Hematopoietic multipotent progenitor cell treated with erythropoietin and hydrocortisone succinate and interleukin-3 and kit ligand, for 6 days (in vitro differentiated cells): ENCODE measurements around the gene CORO2B.
"Not testable (repeated sequence)": the region's sequence is repeated elsewhere in the genome, so short reads cannot be mapped to it uniquely, and the experiment has no call there.

Experiments used
- DNase-seq: peaks from one replicate; pipeline ENCODE4 v3.0.0-alpha.2; 2015

Gene CORO2B

DNA sequence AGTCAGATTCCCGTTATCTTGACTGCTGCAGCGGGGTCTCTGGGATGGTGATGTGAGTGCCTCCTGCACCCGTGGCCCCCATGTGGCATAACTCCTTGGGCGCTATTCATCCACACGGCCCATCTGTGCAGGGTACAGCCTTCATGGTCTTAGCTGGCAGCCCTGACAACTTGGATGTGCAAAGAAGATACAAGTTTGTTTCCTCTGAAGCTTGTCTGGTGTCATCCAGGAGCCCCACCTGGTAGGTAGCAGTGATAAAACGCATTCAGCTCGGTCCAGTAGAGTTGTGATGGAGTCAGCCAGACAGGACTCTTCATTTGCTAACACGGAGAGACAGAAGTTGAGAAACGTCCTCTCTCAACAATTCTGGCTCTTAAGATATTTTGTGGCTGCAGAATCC, 53.3 kb downstream of the CORO2B start:
- DNase-seq, result no peak

GRCh38 chr15:68633231-68634121, 54.7 kb downstream of the CORO2B start:
- no peak for DNase-seq

DNA sequence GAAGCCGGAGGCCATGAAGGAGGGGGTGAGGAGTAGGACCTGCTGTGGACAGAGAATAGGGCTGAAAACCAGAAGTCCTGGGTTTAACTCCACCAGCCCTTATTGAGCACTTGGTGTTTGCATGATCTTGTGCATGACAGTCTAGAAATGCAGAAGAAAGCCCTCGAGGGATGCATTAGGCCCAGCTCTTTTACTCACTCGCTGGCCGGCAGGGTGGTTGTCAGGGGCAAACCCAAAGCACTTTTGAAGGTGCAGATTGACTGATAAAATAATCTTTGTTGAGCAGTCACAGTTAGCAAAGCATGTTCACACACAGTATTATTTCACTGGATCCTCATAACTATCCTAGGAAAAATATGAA, 55.3 kb downstream of the CORO2B start:
- peak; percentile 15 for DNase-seq

- DNase-seq, result no peak
Observed at GRCh38 chr15:68634531-68634930, 55.7 kb downstream of the CORO2B start.

DNA sequence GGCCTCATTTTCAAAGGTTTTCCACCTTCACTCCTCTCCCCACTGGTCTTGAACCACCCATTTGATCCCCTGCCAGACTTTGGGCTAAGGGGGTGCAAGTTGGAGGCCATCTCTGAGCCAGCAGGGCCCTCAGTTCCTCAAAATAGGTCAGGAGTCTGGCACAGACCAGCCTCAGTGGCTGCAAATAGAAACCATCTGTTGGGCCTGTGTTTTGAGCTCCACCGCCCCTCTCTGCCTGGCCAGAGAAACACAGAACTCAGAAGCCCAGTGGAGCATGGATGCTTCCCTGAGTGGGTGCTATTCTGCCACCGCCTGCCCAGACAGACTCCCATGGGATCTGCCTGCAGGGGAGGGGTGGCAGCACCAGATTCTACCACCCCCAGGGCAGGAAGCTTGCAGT, 56.3 kb downstream of the CORO2B start:
- DNase-seq, result no peak

DNA sequence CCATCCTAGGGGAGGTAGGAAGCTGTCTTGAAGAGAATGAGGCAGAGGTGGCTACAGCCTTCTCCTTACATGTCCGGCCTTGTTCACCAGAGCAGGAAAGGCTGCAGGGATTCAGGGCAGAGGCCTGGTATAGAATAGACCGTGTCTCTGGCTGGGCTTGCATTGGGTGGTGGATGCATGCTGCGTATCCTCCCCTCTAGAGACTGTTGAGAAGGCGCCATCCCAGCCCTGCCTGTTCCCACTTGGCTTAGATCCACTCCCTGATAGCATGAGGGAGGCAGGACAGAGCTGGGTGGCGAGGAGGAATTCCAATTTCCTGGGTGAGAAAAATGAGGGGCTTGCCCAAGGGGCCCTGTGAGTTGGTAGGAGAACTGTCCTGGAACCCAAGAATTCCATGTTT, 57.5 kb downstream of the CORO2B start:
- no peak for DNase-seq

DNA sequence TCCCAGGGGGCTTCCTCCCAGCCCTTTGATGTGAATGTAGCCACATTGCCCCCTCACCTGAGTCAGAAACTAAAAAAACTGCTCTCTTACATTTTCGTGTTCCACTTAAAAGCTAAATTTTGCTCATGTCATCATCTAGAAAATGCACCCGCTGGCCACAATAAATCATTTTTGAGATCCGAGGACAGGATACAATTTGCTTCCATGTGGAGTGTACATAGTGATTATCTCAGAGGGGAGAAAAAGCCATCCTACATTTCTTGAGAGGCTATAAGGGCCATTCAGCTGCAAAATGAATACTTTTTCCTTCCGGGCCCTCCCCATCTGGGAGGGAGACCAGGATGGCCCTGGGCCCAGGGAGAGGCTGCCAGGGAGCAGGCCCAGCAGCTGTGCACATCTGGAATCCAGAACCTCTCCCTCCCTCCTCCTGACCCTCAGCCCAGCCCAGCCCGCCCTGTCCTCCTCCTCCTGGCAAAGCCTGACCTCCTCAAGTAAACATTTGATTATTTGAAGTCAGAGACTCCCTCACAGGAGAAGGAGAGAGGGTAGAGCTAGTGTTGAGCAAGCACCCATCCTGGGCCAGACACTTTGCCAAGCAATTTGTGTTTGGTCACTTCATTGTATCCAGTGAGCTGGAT, 59.1 kb downstream of the CORO2B start:
- DNase-seq, result no peak

- DNase-seq, result peak; percentile 16
Observed at GRCh38 chr15:68638953-68639515, 60.2 kb downstream of the CORO2B start.

GRCh38 chr15:68639926-68640600, 61.3 kb downstream of the CORO2B start:
- DNase-seq, result no peak

GRCh38 chr15:68640791-68641331, 62.1 kb downstream of the CORO2B start:
- no peak for DNase-seq

GRCh38 chr15:68641376-68641775, 62.6 kb downstream of the CORO2B start:
- no peak for DNase-seq

DNA sequence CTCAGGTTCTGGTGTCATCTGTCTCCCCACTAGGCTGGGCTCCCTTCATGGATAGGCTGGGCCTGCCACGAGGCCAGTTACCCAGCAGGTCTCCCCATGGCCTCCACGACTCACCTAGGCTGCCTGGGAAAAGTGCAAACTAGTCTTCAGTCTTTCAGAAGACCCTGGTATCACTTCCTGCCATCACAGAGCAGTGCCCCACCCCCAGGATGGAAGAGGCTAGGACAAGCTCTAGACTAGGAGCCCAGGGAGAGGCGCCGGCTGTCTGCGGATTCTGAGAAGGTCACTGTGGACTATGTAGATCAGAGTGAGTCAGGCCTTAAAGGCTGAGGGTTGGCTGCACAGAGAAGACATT, 63.7 kb downstream of the CORO2B start:
- no peak for DNase-seq

GRCh38 chr15:68643216-68643830, 64.5 kb downstream of the CORO2B start:
- DNase-seq, result no peak

DNA sequence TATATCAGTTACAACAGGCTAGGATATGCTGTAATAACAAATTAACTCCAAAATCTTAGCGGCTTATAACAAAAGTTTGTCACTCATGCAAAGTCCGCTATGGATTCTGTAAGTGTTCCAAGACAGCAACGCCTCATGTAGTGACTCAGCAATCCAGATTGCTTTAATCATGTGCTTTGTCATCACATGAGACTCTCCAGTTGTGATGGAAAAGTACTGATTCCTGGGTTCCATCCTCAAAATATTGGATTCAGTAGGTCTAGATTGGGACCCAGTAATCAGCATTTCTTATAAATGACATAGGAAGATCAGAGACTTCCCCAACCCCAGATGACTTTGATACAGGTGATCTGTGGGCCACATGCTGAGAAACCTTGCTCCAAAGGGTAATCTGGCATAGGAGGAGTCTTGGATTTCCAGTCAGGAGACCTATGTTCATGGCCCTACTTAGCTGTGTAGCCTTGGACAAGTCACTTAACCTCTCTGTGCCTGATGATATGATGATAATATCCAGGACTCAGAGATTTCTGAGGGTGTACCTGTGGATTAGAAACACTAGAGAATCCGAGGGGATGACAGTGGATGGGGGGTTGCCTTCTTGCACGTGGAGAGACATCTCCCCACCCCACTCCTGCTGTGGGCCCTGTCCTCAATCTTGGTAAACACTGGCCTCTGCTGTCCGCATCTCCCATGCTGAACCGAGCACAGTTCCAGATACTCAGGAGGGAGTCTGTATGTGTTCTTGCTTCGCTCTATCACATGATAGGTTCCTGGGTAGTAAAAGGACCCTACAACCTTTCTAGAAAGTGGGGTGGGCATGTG, 65.5 kb downstream of the CORO2B start:
- DNase-seq, result peak; percentile 32

- no peak for DNase-seq
Observed at GRCh38 chr15:68644996-68645395, 66.2 kb downstream of the CORO2B start.

DNA sequence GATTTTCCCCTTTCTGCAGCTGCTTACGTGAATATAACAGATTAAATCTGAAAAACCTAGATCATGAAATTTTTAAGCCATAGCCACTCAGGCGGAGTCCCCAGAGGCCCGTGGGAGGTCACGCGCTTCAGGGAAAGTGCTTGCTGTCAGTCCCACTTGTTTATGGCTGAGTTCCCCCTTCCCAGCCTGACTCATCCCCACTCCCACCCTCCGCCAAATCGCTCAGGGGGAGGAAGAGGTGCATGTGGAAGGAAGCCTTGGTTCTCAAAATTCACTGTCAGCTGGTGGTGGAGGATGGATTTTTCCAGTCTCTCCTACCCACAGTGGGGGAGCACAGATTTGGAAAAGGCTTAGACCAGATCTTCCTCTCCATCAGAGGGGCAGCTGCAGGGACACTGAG, 67.4 kb downstream of the CORO2B start:
- DNase-seq, result no peak

DNA sequence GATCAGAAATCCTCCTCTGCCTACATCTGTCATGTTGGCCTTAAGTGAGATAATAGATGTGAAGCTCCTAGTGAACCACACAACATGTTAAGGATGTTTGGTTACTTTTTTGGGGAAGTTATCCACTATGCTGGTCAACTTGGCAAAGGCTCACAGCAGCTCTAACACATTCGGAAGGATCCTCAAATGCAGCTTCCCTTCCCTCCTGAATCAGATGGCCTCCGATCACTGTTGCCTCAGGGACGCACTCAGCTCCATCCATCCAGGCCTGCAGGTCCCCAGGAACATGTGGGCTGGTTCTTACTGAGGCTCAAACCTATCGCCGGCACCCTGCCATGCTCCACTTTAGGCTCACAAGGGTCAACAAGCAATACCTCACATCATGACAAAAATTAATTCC, 67.9 kb downstream of the CORO2B start:
- DNase-seq, result no peak

DNA sequence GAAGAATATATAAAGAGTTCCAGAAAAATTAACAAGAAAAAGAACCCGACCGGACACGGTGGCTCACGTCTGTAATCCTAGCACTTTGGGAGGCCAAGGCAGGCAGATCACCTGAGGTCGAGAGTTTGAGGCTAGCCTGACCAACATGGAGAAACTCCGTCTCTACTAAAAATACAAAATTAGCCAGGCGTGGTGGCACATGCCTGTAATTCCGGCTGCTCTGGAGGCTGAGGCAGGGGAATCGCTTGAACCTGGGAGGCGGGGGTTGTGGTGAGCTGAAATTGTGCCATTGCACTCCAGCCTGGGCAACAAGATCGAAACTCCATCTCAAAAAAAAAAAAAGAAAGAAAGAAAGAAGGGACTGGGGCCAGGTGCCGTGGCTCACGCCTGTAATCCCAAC, 68.6 kb downstream of the CORO2B start:
- not testable (repeated sequence) for DNase-seq

DNA sequence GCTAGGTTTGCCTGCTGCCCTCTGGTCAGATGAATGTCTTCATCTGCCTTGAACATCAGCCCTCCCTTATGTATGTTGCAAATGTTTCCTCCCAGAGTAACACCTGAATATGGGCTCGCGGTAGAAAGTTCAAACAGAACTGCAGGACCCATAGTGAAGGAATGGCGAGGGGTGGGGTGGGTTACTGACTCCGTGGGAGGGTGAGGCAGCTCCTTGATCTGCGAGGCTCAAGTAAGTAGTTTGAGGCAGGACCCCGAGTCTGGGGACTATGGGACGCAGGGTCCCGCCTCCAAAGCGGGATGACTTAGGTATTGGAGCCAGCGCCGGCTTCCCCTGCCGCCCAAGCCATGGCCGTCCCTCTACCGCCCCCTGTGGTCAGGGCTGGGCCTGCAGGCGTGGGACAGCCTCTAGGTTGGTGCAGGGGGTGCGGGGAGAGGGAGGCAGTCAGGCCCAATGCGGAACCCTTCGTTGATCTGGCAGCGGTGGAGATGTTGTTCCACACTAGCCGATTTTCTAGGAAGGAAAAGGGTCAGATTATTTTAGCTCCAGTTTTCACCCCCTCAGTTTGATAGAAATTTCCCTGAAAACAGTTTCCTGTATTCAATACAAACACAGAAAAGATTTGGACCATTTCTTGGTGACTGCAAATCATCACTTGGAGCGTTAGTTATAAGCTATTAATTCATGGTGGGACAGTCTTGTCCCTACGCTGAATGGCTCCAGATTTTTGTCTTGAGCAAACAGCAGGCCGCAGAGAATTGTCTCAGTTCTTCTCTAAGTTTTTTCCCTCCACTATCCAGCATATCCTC, 72.3 kb downstream of the CORO2B start:
- DNase-seq, result peak; percentile 69

DNA sequence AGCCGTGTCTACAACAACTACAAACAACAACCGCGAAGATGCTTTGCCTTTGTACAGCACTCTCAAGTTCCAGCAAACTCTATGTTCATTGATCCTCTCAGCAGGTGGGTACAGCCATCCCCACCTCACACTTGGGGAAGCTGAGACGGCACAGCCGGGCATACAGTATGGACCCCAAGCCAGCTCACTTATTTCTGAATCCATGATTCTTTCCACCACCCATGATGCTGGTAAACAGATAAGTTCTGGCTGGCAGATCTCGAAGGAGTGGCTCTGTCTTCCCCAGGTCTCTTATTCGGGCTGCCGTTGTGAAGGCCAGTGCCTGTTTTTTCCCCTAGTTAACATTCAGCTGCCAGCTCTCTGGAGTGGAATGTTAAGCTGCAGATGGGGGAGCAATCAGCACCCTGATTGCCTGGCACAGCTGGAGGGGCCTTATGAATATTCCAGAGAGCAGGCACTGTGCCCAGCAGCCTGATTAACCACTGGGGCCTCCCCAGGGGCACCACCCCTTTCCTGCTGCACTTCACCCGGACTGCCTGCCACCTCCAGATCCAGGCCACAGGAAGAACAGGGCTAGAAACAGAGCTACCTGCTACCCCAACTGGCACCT, 73.2 kb downstream of the CORO2B start:
- no peak for DNase-seq
